ENCODE results near the gene SLC22A2.
"Not testable (repeated sequence)": the region's sequence is repeated elsewhere in the genome, so short reads cannot be mapped to it uniquely, and the experiment has no call there.

The SLC22A2 gene

DNA sequence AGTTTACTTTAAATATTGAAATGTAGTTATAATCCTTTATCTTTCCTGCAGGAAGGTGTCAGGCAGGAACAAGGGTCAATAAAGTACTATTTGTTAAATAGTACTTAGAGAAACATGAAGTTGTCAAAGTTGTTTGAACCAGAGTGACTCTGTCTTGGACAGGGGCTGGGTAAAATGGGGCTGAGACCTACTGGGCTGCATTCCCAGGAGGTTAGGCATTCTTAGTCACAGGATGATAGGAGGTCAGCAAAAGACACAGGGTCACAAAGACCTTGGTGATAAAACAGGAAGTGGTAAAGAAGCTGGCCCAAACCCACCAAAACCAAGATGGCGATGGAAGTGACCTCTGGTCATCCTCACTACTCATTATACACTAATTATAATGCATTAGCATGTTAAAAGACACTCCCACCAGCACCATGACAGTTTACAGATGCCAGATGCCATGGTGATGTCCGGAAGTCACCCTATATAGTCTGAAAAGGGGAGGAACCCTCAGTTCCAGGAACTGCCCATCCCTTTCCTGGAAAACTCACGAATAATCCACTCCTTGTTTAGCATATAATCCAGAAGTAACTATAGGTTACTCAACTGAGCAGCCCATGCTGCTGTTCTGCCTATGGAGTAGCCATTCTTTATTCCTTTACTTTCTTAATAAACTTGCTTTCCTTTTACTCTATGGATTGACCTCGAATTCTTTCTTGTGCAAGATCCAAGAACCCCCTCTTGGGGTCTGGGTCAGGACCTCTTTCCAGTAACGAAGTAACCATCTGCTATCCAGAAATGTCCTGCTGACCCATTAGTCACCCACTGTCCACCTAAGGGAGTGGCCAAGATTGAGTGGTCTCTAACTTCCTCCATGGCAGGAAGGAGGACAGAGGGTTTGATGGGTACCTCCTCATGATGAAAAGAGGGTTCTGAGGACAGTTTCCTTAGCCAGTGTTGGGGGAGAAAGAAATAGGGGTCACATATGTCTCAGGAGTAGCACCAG is 19.6 kb downstream of the SLC22A2 start:
- TF ChIP-seq, protein P1, sequence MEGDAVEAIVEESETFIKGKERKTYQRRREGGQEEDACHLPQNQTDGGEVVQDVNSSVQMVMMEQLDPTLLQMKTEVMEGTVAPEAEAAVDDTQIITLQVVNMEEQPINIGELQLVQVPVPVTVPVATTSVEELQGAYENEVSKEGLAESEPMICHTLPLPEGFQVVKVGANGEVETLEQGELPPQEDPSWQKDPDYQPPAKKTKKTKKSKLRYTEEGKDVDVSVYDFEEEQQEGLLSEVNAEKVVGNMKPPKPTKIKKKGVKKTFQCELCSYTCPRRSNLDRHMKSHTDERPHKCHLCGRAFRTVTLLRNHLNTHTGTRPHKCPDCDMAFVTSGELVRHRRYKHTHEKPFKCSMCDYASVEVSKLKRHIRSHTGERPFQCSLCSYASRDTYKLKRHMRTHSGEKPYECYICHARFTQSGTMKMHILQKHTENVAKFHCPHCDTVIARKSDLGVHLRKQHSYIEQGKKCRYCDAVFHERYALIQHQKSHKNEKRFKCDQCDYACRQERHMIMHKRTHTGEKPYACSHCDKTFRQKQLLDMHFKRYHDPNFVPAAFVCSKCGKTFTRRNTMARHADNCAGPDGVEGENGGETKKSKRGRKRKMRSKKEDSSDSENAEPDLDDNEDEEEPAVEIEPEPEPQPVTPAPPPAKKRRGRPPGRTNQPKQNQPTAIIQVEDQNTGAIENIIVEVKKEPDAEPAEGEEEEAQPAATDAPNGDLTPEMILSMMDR (IDR thresholded peaks at IDR 0.05; ENCODE audit: low read depth, low read length, missing control alignments), result no peak
- DNase-seq (ENCODE audit: extremely low read depth, low read depth), result no peak
- H3K4me3 ChIP-seq (replicated peaks; ENCODE audit: low read depth, low read length), result no peak overlapping the region

DNA sequence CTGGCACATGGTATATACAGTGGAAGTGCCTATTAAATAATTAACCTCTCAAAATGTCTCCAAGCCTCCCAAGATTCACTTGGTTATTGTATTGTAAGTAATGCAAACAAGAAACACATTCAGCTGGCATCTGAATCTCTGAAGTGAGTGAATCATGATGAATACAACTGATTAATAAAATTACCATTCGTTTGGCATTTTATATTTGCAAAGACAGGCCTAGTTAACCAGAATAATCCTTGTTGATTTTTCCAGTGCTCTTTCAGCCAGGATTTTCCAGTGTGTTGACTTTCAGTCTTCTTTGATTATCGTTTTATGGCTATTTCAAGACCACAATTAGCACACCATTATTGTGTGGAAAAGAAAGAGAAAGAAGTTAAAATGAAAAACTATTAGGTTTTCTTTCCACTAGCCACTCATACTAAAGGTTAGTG is 20.3 kb downstream of the SLC22A2 start:
- TF ChIP-seq, protein P1 (IDR thresholded peaks at IDR 0.05; ENCODE audit: low read depth, low read length, missing control alignments), result no peak
- DNase-seq (ENCODE audit: extremely low read depth, low read depth), result no peak
- H3K4me3 ChIP-seq (replicated peaks; ENCODE audit: low read depth, low read length), result no peak overlapping the region

DNA sequence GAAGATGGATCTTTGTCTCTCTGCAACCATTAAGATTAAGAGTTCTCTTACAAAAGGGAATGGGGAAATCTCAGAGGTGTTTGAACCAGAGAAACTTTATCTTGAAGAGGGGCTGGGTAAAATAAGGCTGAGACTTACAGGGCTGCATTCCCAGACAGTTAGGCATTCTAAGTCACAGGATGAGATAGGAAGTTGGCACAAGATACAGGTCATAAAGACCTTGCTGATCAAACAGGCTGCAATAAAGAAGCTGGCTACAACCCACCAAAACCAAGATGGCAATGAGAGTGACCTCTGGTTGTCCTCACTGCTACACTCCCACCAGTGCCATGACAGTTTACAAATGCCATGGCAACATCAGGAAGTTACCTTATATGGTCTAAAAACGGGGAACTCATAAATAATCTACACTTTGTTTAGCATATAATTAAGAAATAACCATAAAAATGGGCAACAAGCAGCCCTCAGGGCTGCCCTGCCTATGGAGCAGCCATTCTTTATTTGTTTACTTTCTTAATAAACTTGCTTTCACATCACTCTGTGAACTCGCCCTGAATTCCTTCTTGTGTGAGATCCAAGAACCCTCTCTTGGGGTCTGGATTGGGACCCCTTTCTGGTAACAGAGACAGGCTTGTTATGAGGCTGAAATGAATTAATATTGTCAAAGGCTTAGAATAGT is 20.9 kb downstream of the SLC22A2 start:
- DNase-seq (ENCODE audit: extremely low read depth, low read depth); H3K4me3 ChIP-seq (replicated peaks; ENCODE audit: low read depth, low read length): not testable (repeated sequence)

DNA sequence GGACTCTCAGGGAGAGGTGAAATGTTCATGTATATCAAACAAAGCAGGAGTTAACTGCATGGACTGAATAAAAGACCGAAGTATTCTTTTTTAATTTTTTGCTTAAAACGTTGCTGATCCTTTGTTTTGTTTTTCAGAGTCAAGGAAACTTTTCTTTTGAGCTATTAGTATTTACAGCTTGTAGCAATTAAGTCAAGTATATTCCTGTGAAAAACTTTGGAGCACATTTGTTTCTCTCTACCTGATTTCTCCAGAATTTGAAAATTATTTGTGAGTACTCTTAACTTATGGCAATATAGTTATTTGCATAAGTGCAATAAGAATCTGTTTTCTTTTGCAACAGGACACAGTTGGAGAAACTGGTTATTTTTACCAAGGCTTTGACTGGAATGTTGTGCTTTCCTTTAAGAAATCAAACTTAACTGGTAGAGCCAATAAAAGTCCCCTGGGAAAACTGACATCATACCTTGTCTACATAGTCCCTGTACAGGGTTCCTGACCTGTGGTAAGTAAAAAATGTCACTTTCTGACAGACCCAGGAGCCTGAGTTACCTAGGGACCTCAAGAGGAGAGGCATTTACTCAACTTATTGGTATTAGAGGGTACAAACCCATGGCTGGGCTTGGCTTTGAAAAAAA is 22.3 kb downstream of the SLC22A2 start:
- not testable (repeated sequence) for DNase-seq (ENCODE audit: extremely low read depth, low read depth); H3K4me3 ChIP-seq (replicated peaks; ENCODE audit: low read depth, low read length)

DNA sequence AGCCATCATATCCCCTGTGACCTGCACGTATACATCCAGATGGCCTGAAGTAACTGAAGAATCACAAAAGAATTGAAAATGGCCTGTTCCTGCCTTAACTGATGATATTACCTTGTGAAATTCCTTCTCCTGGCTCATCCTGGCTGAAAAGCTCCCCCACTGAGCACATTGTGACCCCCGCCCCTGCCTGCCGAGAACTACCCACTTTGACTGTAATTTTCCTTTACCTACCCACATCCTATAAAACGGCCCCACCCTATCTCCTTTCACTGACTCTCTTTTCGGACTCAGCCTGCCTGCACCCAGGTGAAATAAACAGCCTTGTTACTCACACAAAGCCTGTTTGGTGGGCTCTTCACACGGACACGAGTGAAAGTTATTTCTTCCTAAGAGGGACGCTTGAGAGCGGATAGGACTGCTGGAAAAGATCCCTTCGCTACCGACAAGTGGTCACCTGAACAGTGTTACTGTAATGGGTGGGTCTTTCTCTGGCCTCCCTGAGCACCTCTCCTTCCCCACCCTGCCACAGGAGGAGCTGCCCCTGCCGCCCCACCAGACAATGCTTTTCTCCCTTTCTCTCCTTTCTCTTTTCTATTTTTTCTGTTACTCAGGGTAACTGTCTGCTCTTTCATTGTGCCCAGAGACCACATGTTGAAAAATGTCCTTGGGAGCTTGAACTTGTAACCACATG is 24.5 kb downstream of the SLC22A2 start:
- DNase-seq (ENCODE audit: extremely low read depth, low read depth); H3K4me3 ChIP-seq (replicated peaks; ENCODE audit: low read depth, low read length): not testable (repeated sequence)

DNA sequence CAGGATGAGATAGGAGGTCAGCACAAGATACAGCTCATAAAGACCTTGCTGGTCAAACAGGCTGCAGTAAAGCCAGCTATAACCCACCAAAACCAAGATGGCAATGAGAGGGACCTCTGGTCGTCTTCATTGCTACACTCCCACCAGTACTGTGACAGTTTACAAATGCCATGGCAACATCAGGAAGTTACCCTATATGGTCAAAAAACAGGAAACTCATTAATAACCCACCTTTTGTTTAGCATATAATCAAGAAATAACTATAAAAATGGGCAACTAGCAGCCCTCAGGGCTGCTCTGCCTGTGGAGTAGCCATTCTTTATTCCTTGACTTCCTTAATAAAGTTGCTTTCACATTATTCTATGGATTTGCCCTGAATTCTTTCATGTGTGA is 30.9 kb downstream of the SLC22A2 start:
- no peak overlapping the region for H3K4me3 ChIP-seq (replicated peaks; ENCODE audit: low read depth, low read length)
- DNase-seq (ENCODE audit: extremely low read depth, low read depth), result no peak

DNA sequence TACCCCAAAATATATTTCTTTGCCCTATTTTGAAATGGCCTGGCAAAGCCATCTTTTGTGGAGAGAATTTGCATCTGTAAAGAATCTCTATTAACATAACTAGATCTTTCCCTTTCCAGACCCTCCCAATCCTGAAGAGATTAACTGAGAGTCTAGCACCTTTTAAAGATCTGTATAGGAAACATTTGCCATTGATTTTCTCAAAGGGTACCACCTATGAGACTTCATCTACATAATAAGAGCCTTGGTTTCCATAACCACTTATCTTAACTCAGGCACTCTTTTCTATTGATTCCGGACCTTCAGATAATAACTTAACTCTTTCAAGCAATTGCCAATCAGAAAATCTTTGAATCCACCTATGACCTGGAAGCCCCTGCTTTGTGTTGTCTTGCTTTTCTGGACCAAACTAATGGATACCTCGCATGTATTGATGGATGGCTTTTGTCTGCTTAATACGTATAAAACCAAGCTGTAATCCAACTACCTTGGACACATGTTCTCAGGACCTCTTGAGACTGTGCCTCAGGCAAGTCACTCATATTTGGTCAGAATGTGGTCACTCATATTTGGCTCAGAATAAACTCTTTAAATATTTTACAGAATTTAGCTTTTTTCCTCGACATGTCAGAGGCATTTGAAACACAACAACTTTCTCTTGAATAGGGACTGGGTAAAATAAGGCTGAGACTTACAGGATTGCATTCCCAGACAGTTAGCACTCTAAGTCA is 31.4 kb downstream of the SLC22A2 start:
- no peak overlapping the region for H3K4me3 ChIP-seq (replicated peaks; ENCODE audit: low read depth, low read length)
- no peak for DNase-seq (ENCODE audit: extremely low read depth, low read depth)

More for the DNA sequence above, 30.9 kb downstream of the SLC22A2 start:
- TF ChIP-seq, protein P1 (IDR thresholded peaks at IDR 0.05; ENCODE audit: low read depth, low read length, missing control alignments), result no peak

More for the DNA sequence above, 31.4 kb downstream of the SLC22A2 start:
- TF ChIP-seq, protein P1 (IDR thresholded peaks at IDR 0.05; ENCODE audit: low read depth, low read length, missing control alignments), result no peak
